Fibroblast of lung (primary cell): Measurements from ENCODE around the gene USP12. TPM values are rescaled to one million over a fixed set of nuclear protein-coding genes. Genes with fewer than 3 reads are reported as not detected.

Source experiments
- DNase-seq, 2 donors: peaks; one replicate each; pipeline versions ENCODE4 v3.0.0 to v3.0.0-alpha.2; 2010; ENCODE audit warnings: low read depth in 2 of 2
- H2AFZ ChIP-seq: 2 replicates; pipeline ENCODE4 v1.5.1; 2012; ENCODE audit warnings: low read length, control low read depth, inconsistent platforms
- H3K27ac ChIP-seq: 2 replicates; pipeline ENCODE4 v1.5.1; 2011; ENCODE audit warnings: low read length, control low read depth; ENCODE audit not compliant: insufficient read depth
- H3K27me3 ChIP-seq: 2 replicates; pipeline ENCODE4 v1.5.1; 2011; ENCODE audit warnings: mild to moderate bottlenecking, low read length; ENCODE audit not compliant: control insufficient read depth, insufficient read depth
- H3K36me3 ChIP-seq: 2 replicates; pipeline ENCODE4 v1.5.1; 2011; ENCODE audit warnings: low read length; ENCODE audit not compliant: control insufficient read depth, insufficient read depth
- H3K4me1 ChIP-seq: 2 replicates; pipeline ENCODE4 v1.5.1; 2011; ENCODE audit warnings: low read length; ENCODE audit not compliant: control insufficient read depth, insufficient read depth; ENCODE audit errors: extremely low read depth
- H3K4me2 ChIP-seq: 2 replicates; pipeline ENCODE4 v1.5.1; 2011; ENCODE audit warnings: low read length, control low read depth; ENCODE audit not compliant: insufficient read depth; ENCODE audit errors: extremely low read depth
- H3K4me3 ChIP-seq, 4 experiments: fragments of 200-600 bp in 1 of 4; sonication (generic) in 1 of 4; replicated peaks in 1 of 4; 2 replicates each; pipeline ENCODE4 v1.5.1; 2011 to 2016; ENCODE audit warnings: low read length in 4 of 4, low read depth in 3 of 4, mild to moderate bottlenecking in 3 of 4, control low read depth in 2 of 4, inconsistent platforms in 1 of 4, mixed read lengths in 1 of 4; ENCODE audit not compliant: insufficient read depth in 1 of 4; ENCODE audit errors: control extremely low read depth in 1 of 4
- H3K79me2 ChIP-seq: 2 replicates; pipeline ENCODE4 v1.5.1; 2012; ENCODE audit warnings: mild to moderate bottlenecking, low read length, inconsistent platforms; ENCODE audit not compliant: control insufficient read depth, insufficient read depth
- H3K9ac ChIP-seq: 2 replicates; pipeline ENCODE4 v1.5.1; 2011; ENCODE audit warnings: mild to moderate bottlenecking, low read length, control low read depth; ENCODE audit not compliant: insufficient read depth
- H3K9me3 ChIP-seq: 2 replicates; pipeline ENCODE4 v1.5.1; 2012; ENCODE audit warnings: low read depth, low read length; ENCODE audit not compliant: control insufficient read depth, insufficient read depth
- H4K20me1 ChIP-seq: 2 replicates; pipeline ENCODE4 v1.5.1; 2011; ENCODE audit warnings: low read length; ENCODE audit not compliant: control insufficient read depth, insufficient read depth; ENCODE audit errors: extremely low read depth
- EZH2 ChIP-seq: IDR thresholded peaks from 2 replicates; pipeline ENCODE4 v1.5.1; 2012; ENCODE audit warnings: low read length, control low read depth, mild to moderate bottlenecking; ENCODE audit errors: missing control alignments
- polyA plus RNA-seq, 2 donors: library from polyadenylated mRNA; depleted of rRNA in 1 of 2; stranded (reverse) in 1 of 2; unstranded in 1 of 2; fragments of >200 nt; gene quantifications; 2 replicates each; pipeline ENCODE4 v1.2.1, GENCODE V29; 2011 to 2012; ENCODE audit warnings: missing spikeins in 1 of 2
- total RNA-seq: library from RNA; depleted of rRNA; stranded (reverse); fragments of >200 nt; gene quantifications from 2 replicates; pipeline ENCODE4 v1.2.1, GENCODE V29; 2014
- TF ChIP-seq, protein P1 (sequence below), 2 donors: IDR thresholded peaks in 1 of 2; conservative IDR thresholded peaks in 1 of 2; 1 replicate in 1 of 2; 2 replicates in 1 of 2; pipeline ENCODE4 v1.5.1; 2011 to 2012; ENCODE audit warnings: low read length in 2 of 2, control low read depth in 1 of 2, inconsistent platforms in 1 of 2, low read depth in 1 of 2, mild to moderate bottlenecking in 1 of 2

USP12 gene
- total and polyA plus RNA-seq, 2 donors (not counting 1 experiment from before 2014, with no cell fraction given) = 17.3 to 36.3 TPM

DNA sequence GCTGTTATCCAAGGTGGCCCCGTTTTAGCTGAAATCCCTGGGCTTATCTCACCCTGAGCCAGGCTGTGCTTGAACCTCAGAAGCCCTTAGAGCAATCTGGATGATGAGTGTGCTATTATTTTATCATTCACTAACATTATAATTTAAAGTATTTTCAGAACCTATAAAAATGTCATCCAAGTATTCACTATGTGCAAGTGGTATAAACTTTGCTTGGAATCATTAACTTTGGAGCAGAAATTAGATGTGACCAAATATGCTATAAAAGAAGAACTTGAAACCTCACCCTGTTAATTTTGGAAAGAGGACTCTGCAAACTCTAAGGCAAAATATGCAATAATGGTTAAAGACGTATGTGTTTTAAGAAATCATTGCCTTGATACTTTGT lies 147.5 kb downstream of the USP12 start:
- Histone ChIP-seq H3K9me3 (no peaks in the 10 kb centered on the region), H3K4me1 (peaks cover 13% of the 10 kb centered on the region), H3K4me3 (no peak overlapping the region), H3K4me2 (no peak overlapping the region), H3K27ac (no peak overlapping the region), H2AFZ (no peak overlapping the region), H4K20me1 (no peaks in the 10 kb centered on the region), H3K79me2 (no peaks in the 10 kb centered on the region), H3K9ac (no peak overlapping the region), H3K27me3 (peaks cover 3% of the 10 kb centered on the region), H3K36me3 (no peaks in the 10 kb centered on the region)
- no peak for DNase-seq
- TF ChIP-seq, protein P1, sequence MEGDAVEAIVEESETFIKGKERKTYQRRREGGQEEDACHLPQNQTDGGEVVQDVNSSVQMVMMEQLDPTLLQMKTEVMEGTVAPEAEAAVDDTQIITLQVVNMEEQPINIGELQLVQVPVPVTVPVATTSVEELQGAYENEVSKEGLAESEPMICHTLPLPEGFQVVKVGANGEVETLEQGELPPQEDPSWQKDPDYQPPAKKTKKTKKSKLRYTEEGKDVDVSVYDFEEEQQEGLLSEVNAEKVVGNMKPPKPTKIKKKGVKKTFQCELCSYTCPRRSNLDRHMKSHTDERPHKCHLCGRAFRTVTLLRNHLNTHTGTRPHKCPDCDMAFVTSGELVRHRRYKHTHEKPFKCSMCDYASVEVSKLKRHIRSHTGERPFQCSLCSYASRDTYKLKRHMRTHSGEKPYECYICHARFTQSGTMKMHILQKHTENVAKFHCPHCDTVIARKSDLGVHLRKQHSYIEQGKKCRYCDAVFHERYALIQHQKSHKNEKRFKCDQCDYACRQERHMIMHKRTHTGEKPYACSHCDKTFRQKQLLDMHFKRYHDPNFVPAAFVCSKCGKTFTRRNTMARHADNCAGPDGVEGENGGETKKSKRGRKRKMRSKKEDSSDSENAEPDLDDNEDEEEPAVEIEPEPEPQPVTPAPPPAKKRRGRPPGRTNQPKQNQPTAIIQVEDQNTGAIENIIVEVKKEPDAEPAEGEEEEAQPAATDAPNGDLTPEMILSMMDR (conservative IDR thresholded peaks at IDR 0.05 in 1 of 2, IDR thresholded peaks at IDR 0.05 in 1 of 2; ENCODE audit: low read depth in 1 of 2, low read length in 2 of 2) = no peak
- TF ChIP-seq EZH2 = no peak

DNA sequence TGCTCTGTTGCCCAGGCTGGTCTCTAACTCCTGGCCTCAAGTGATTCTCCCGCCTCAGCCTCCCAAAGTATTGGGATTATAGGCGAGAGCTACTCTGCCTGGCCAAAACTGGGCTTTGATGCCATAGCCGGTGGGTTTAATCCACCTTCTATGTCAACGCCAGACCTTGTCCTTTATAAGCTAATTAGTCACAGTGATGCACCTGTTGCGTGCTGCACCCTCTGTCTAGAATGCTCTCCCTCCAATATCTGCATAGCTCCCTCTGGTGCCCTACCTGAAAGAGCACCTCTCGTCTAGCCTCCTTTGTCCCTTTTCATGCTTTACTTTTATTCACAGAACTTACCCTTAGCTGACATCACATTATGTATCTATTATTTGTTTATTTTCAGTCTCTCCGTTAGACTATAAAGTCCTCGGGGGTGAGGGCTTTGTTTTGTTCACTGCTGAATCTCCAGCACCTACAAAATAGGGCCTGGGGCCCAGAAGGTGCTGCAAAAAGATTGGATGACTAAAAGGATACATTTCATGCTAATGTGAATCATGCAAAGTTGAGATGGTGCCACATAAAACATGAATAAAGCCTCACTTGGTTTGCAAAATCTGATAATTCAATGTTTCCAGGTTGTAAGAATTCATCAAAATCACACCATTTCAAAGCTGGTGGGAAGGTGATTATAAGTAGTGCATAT lies 148.1 kb downstream of the USP12 start:
- Histone ChIP-seq H3K79me2 (no peaks in the 10 kb centered on the region), H4K20me1 (no peaks in the 10 kb centered on the region), H3K27me3 (peaks cover 3% of the 10 kb centered on the region), H3K9me3 (no peaks in the 10 kb centered on the region), H2AFZ (no peak overlapping the region), H3K36me3 (no peaks in the 10 kb centered on the region), H3K27ac (peak overlapping the region; percentile 88), H3K4me1 (peaks cover 17% of the 10 kb centered on the region), H3K9ac (no peak overlapping the region), H3K4me3 (no peak overlapping the region), H3K4me2 (no peak overlapping the region)
- DNase-seq = peak in 1 of 2 donors; percentile 26
- TF ChIP-seq EZH2 = no peak
- TF ChIP-seq, protein P1 (conservative IDR thresholded peaks at IDR 0.05 in 1 of 2, IDR thresholded peaks at IDR 0.05 in 1 of 2; ENCODE audit: low read depth in 1 of 2, low read length in 2 of 2) = no peak

DNA sequence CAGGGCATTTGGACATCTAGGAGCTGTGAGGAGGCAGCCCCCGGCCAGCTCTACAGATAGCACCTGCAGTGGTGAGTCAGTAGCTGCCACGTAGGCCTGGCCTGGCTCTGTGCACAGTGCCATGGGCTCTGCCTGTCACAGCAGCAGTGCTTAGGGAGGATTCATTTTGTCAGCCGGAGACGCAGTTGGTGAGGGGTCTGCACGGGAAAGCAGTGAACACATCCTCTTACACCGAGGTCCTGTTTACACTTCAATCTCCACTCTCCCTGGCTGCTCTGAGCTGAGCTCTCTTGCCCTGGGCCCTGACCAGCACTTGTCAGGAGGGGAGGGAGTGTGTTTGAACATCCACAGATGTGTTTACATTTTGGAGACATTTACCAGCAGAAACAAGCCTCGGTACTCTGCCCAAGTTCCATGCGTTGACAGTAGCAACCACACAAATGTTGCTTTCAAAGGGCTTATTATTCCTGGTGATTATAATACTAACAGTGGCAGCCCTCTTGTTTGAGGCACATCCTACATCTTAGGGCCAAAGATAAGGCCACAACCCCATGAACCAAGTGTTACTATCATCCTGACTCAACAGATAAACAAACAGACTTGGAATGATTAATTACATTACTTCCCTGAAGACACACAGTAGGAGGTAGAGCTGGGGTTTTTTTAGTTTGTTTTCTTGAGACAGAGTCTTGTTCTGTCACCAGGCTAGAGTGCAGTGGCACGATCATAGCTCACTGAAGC lies 148.9 kb downstream of the USP12 start:
- H3K27me3 ChIP-seq = peaks cover 3% of the 10 kb centered on the region
- H3K4me3 ChIP-seq = no peak overlapping the region
- H3K4me2 ChIP-seq = peak overlapping the region; percentile 79
- peak; percentile 71 to 94 for DNase-seq
- peak overlapping the region; percentile 73 for H2AFZ ChIP-seq
- no peaks in the 10 kb centered on the region for H3K9me3 ChIP-seq
- peak overlapping the region; percentile 88 for H3K27ac ChIP-seq
- H3K4me1 ChIP-seq = peaks cover 20% of the 10 kb centered on the region
- H4K20me1 ChIP-seq = no peaks in the 10 kb centered on the region
- no peaks in the 10 kb centered on the region for H3K79me2 ChIP-seq
- H3K9ac ChIP-seq = peak overlapping the region; percentile 41
- H3K36me3 ChIP-seq = no peaks in the 10 kb centered on the region
- TF ChIP-seq, protein P1 (conservative IDR thresholded peaks at IDR 0.05 in 1 of 2, IDR thresholded peaks at IDR 0.05 in 1 of 2; ENCODE audit: low read depth in 1 of 2, low read length in 2 of 2) = no peak
- TF ChIP-seq EZH2 = no peak
